Nephron progenitor cell (in vitro differentiated cells): ENCODE results near the gene WDR76.

Experiments used
- DNase-seq: peaks from one replicate; pipeline ENCODE4 v3.0.0; 2021
- H3K27ac Mint-ChIP-seq: 2 replicates; pipeline ENCODE4 v1.8.0; 2021; ENCODE audit warnings: mild to moderate bottlenecking, moderate library complexity, mixed read lengths
- H3K27me3 Mint-ChIP-seq: 2 replicates; pipeline ENCODE4 v1.8.0; 2021; ENCODE audit warnings: mild to moderate bottlenecking, low read depth, mixed read lengths; ENCODE audit not compliant: poor library complexity
- H3K36me3 Mint-ChIP-seq: 2 replicates; pipeline ENCODE4 v1.8.0; 2021; ENCODE audit warnings: low read depth, mixed read lengths
- H3K4me1 Mint-ChIP-seq: 2 replicates; pipeline ENCODE4 v1.8.0; 2021; ENCODE audit warnings: mixed read lengths
- H3K4me3 Mint-ChIP-seq: 2 replicates; pipeline ENCODE4 v1.8.0; 2021; ENCODE audit warnings: mild to moderate bottlenecking, moderate library complexity, mixed read lengths
- H3K9me3 Mint-ChIP-seq: 2 replicates; pipeline ENCODE4 v1.8.0; 2021; ENCODE audit warnings: mild to moderate bottlenecking, moderate library complexity, mixed read lengths
- CTCF ChIP-seq: fragments of 200-600 bp; sonication (generic); IDR thresholded peaks from 2 replicates; pipeline ENCODE4 v1.5.0; 2021; ENCODE audit warnings: antibody characterized with exemption

Gene WDR76

GRCh38 chr15:43879386-43880355 is 52.9 kb downstream of the WDR76 start:
- H3K27ac Mint-ChIP-seq = peak overlapping the region; percentile 42
- TF ChIP-seq CTCF = no peak
- peaks cover 5% of the 10 kb centered on the region for H3K4me1 Mint-ChIP-seq
- no peaks in the 10 kb centered on the region for H3K36me3 Mint-ChIP-seq
- H3K27me3 Mint-ChIP-seq = no peaks in the 10 kb centered on the region
- H3K4me3 Mint-ChIP-seq = no peak overlapping the region
- DNase-seq = no peak
- no peaks in the 10 kb centered on the region for H3K9me3 Mint-ChIP-seq

GRCh38 chr15:43880406-43881194 is 53.8 kb downstream of the WDR76 start:
- no peaks in the 10 kb centered on the region for H3K9me3 Mint-ChIP-seq
- H3K36me3 Mint-ChIP-seq = no peaks in the 10 kb centered on the region
- no peaks in the 10 kb centered on the region for H3K27me3 Mint-ChIP-seq
- no peak for DNase-seq
- peaks cover 5% of the 10 kb centered on the region for H3K4me1 Mint-ChIP-seq
- H3K27ac Mint-ChIP-seq = no peak overlapping the region
- no peak for TF ChIP-seq CTCF
- H3K4me3 Mint-ChIP-seq = no peak overlapping the region

GRCh38 chr15:43881245-43881644 is 54.4 kb downstream of the WDR76 start:
- H3K27ac Mint-ChIP-seq = no peak overlapping the region
- peaks cover 5% of the 10 kb centered on the region for H3K4me1 Mint-ChIP-seq
- no peak for DNase-seq
- no peaks in the 10 kb centered on the region for H3K27me3 Mint-ChIP-seq
- no peak overlapping the region for H3K4me3 Mint-ChIP-seq
- H3K9me3 Mint-ChIP-seq = no peaks in the 10 kb centered on the region
- no peak for TF ChIP-seq CTCF
- H3K36me3 Mint-ChIP-seq = no peaks in the 10 kb centered on the region

GRCh38 chr15:43881944-43882343 is 55.1 kb downstream of the WDR76 start:
- peaks cover 5% of the 10 kb centered on the region for H3K4me1 Mint-ChIP-seq
- no peaks in the 10 kb centered on the region for H3K9me3 Mint-ChIP-seq
- no peaks in the 10 kb centered on the region for H3K36me3 Mint-ChIP-seq
- H3K27me3 Mint-ChIP-seq = no peaks in the 10 kb centered on the region
- no peak for DNase-seq
- peak; percentile 41 for TF ChIP-seq CTCF
- no peak overlapping the region for H3K4me3 Mint-ChIP-seq
- no peak overlapping the region for H3K27ac Mint-ChIP-seq

GRCh38 chr15:43883571-43883970 is 56.8 kb downstream of the WDR76 start:
- peaks cover 5% of the 10 kb centered on the region for H3K4me1 Mint-ChIP-seq
- H3K9me3 Mint-ChIP-seq = no peaks in the 10 kb centered on the region
- H3K4me3 Mint-ChIP-seq = no peak overlapping the region
- H3K27me3 Mint-ChIP-seq = no peaks in the 10 kb centered on the region
- no peak for TF ChIP-seq CTCF
- no peak overlapping the region for H3K27ac Mint-ChIP-seq
- DNase-seq = no peak
- H3K36me3 Mint-ChIP-seq = no peaks in the 10 kb centered on the region
